SU-DHL-6 (cell line): ENCODE results near the gene KLF15.

Experiments
- H2AFZ ChIP-seq: fragments of 200-600 bp; sonication (generic); 2 replicates; pipeline ENCODE4 v1.6.1; 2014; ENCODE audit warnings: low read depth, mild to moderate bottlenecking, moderate library complexity, mixed read lengths, antibody characterized with exemption, low read length; ENCODE audit not compliant: severe bottlenecking
- H3F3A ChIP-seq: fragments of 200-600 bp; shearing (Covaris generic); 2 replicates; pipeline ENCODE4 v1.6.0; 2016; ENCODE audit warnings: antibody characterized with exemption, mild to moderate bottlenecking; ENCODE audit not compliant: insufficient read depth
- H3K27ac ChIP-seq: fragments of 200-600 bp; sonication (generic); 2 replicates; pipeline ENCODE4 v1.5.1; 2016; ENCODE audit warnings: low read depth, mild to moderate bottlenecking, low read length, moderate library complexity, mixed read lengths
- H3K27me3 ChIP-seq: fragments of 200-600 bp; sonication (generic), shearing (Covaris generic); 2 replicates; pipeline ENCODE4 v1.6.0; 2014; ENCODE audit warnings: mild to moderate bottlenecking, low read length
- H3K36me3 ChIP-seq: fragments of 200-600 bp; sonication (generic); 2 replicates; pipeline ENCODE4 v1.6.1; 2014; ENCODE audit warnings: mild to moderate bottlenecking, low read length, mixed read lengths
- H3K4me2 ChIP-seq: fragments of 300-600, 200-600 bp; shearing (Covaris generic), sonication (generic); 2 replicates; pipeline ENCODE4 v1.6.0; 2014; ENCODE audit warnings: low read length, low read depth, mild to moderate bottlenecking; ENCODE audit not compliant: poor library complexity, severe bottlenecking
- H3K4me3 ChIP-seq: fragments of 200-600 bp; sonication (generic); 2 replicates; pipeline ENCODE4 v1.5.1; 2014; ENCODE audit warnings: antibody characterized with exemption, low read length, mild to moderate bottlenecking, mixed read lengths; ENCODE audit not compliant: insufficient read depth, poor library complexity, severe bottlenecking
- H3K79me2 ChIP-seq: fragments of 200-600 bp; sonication (generic); 2 replicates; pipeline ENCODE4 v1.6.1; 2014; ENCODE audit warnings: mild to moderate bottlenecking, low read length, moderate library complexity; ENCODE audit not compliant: insufficient read depth
- H3K9ac ChIP-seq: fragments of 200-600 bp; sonication (generic); 2 replicates; pipeline ENCODE4 v1.7.0; 2014; ENCODE audit warnings: mild to moderate bottlenecking, low read length
- H3K9me2 ChIP-seq: fragments of 200-600 bp; sonication (generic); replicated peaks from 2 replicates; pipeline ENCODE4 v1.6.1; 2014; ENCODE audit warnings: low read length; ENCODE audit not compliant: insufficient read depth
- H3K9me3 ChIP-seq: fragments of 200-600 bp; sonication (generic); 2 replicates; pipeline ENCODE4 v1.6.1; 2014; ENCODE audit warnings: low read length, mixed read lengths; ENCODE audit not compliant: insufficient read depth
- H4K20me1 ChIP-seq: fragments of 200-600 bp; sonication (generic); 2 replicates; pipeline ENCODE4 v1.6.1; 2014; ENCODE audit warnings: low read depth, mild to moderate bottlenecking, antibody characterized with exemption, low read length, moderate library complexity, mixed read lengths
- CTCF ChIP-seq: fragments of 200-600 bp; sonication (generic); IDR thresholded peaks from one replicate; pipeline ENCODE4 v1.5.1; 2017; ENCODE audit warnings: antibody characterized with exemption, mild to moderate bottlenecking, low read length, moderate library complexity; ENCODE audit not compliant: insufficient read depth, poor library complexity, severe bottlenecking
- EZH2phosphoT487 ChIP-seq: fragments of 200-600 bp; sonication (generic), shearing (Covaris generic); conservative IDR thresholded peaks from 2 replicates; pipeline ENCODE4 v1.6.1; 2018; ENCODE audit warnings: mild to moderate bottlenecking, antibody characterized with exemption, low read length, moderate library complexity, mixed read lengths

The KLF15 gene

GRCh38 chr3:126357295-126358037 is at the start of gene KLF15:
Gene KLF15 (minus strand): TSS chr3:126357408. CDS start chr3:126352922, 4,486 bp downstream.
- Histone ChIP-seq H4K20me1 (no peaks in the 10 kb centered on the region), H3K79me2 (no peaks in the 10 kb centered on the region), H3K4me3 (no peak within 1 kb of the TSS), H3K9me2 (no peaks in the 10 kb centered on the region), H3K4me2 (no peak within 1 kb of the TSS), H2AFZ (no peak within 1 kb of the TSS), H3K27me3 (no peaks in the 10 kb centered on the region), H3F3A (no peaks in the 10 kb centered on the region), H3K36me3 (no peaks in the 10 kb centered on the region), H3K9me3 (no peaks in the 10 kb centered on the region), H3K27ac (no peak within 1 kb of the TSS), H3K9ac (no peak within 1 kb of the TSS)
- TF ChIP-seq CTCF (no peak), EZH2phosphoT487 (no peak)

DNA sequence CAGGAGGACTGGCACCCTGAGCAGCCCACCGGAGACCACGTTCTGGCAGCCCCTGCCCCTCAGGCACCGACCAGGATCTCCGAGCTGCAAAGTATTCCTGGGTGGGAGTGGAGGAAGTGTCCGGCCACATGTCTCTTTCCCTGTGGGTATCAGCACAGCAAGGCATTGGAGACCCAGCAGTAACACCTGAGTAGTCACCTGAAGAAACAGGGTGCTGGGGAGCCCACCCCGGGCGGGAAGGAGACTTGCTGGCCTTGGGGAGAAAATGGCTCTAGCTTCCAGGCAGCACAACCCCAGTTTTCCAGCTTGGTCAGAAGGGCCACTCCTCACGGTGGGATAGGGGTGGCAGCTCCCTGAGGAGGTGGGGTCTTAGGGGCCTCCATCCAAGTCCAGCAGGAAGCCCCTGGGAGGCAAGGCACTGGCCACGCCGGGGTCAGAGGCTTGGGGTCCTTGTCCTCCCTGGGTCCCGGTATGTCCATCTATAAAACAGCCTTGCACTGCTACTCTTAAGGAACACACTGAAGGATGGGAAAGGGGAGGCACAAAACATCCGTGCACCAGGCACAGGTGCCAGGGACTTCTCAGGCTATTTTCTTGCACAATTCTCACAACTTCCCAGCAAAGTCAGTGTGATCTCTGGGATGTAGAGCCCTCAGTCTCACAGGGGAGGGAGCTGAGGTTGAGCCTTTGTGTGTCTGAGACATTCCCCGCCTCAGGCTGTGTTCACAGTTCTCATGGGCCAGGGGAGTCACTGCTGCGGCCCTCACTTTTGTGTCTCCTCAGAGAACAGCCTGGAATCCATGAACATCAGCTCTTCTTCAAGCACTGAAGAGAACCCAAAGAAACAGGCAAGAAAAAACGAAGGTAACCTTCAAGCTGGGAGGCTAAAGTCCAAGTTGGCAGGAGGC is 49.4 kb upstream of the KLF15 start:
- H2AFZ ChIP-seq: no peak overlapping the region
- H3K27ac ChIP-seq: no peak overlapping the region
- H3K9me2 ChIP-seq: no peaks in the 10 kb centered on the region
- no peaks in the 10 kb centered on the region for H3K36me3 ChIP-seq
- H3K27me3 ChIP-seq: no peaks in the 10 kb centered on the region
- H3K9ac ChIP-seq: no peak overlapping the region
- no peaks in the 10 kb centered on the region for H3K79me2 ChIP-seq
- H3K4me3 ChIP-seq: no peak overlapping the region
- no peaks in the 10 kb centered on the region for H3F3A ChIP-seq
- no peaks in the 10 kb centered on the region for H3K9me3 ChIP-seq
- no peaks in the 10 kb centered on the region for H4K20me1 ChIP-seq
- H3K4me2 ChIP-seq: no peak overlapping the region
- no peak for TF ChIP-seq EZH2phosphoT487
- TF ChIP-seq CTCF: no peak

DNA sequence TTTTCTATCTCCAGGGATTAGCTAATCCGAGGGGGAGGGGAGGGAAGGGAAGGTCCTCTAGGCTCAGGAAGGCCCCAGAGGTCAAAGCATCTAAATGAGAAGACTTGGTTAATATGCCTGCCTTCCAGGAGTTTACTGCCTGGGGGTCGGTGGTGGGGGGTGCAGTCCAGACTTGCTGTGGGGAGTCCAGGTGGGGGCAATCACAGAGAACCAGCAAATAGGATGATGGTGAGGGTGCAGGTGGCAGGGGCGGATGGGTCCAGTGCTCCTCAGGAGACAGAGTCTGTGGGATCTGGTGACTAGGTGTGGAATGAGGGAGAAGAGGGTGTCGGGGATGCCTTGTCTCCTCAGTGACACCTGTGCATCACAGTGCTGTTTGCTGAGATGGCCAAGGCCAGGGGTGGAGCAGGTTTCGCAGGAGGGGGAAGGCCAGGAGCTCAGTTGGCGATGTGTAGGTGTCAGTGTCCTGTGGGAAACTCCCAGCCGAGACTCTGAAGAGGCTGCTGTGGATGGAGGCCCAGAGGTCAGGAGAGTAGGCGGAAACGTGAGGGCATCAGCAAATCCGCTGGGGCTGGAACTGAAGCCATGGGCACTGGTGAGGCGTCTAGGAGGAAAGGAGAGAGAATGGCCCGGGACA is 45.6 kb upstream of the KLF15 start:
- Histone ChIP-seq H3K4me2 (no peak overlapping the region), H3K27ac (no peak overlapping the region), H3K9me3 (no peaks in the 10 kb centered on the region), H3K4me3 (no peak overlapping the region), H3F3A (no peaks in the 10 kb centered on the region), H3K79me2 (no peaks in the 10 kb centered on the region), H3K27me3 (no peaks in the 10 kb centered on the region), H3K9ac (no peak overlapping the region), H3K36me3 (no peaks in the 10 kb centered on the region), H2AFZ (no peak overlapping the region), H4K20me1 (no peaks in the 10 kb centered on the region), H3K9me2 (no peaks in the 10 kb centered on the region)
- TF ChIP-seq EZH2phosphoT487 (no peak), CTCF (no peak)
